Measurements from ENCODE around the gene NEAT1.

NEAT1 gene

DNA sequence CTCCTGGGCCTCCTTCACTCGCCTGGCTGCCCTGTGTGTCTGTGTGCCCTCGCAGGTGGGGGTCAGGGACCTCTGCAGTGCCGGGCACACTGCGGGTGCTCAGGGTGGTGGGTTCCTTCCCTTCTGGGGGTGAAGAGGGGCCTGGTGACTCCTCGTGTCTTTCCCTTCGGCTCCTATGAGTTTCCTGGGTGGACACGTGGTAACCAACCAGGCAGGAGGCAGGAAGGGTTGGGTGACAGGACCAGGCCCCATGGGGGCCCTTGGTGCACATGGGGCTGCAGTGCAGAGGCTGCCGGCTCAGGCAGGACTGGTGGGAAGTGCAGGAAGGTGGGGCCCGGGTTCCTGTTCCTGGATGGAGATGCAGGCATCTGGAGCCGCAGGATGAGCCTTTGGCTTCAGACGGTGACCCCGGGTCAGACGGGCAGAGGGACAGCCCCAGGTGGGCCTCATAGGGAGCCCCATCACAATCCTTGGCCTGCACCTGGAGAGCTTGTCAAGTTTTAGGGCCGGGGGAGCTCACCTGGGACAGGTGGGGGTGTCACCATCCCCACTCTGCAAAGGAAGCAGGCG, 26.6 kb upstream of the NEAT1 start:
- DNase-seq (ENCODE audit: low read depth, low spot score) = no peak
- Histone ChIP-seq H3K4me1 (ENCODE audit: insufficient read depth, insufficient read length) (peaks cover 37% of the 10 kb centered on the region), H3K9me3 (ENCODE audit: insufficient read depth, low read length) (no peaks in the 10 kb centered on the region), H3K4me3 (ENCODE audit: insufficient read length, low read depth) (no peak overlapping the region), H3K27me3 (ENCODE audit: insufficient read depth, insufficient read length) (no peaks in the 10 kb centered on the region), H3K9ac (ENCODE audit: insufficient read length, low read depth) (no peak overlapping the region), H3K36me3 (ENCODE audit: insufficient read depth, insufficient read length, low read length) (peaks cover 89% of the 10 kb centered on the region)
- no peak for TF ChIP-seq YY1 (IDR thresholded peaks at IDR 0.05; ENCODE audit: insufficient read depth, insufficient read length)
- TF ChIP-seq ZNF274 (IDR thresholded peaks at IDR 0.05; ENCODE audit: low read depth, low read length) = no peak
- no peak for TF ChIP-seq SUZ12 (IDR thresholded peaks at IDR 0.05; ENCODE audit: extremely low read depth, insufficient read depth, insufficient read length)

GRCh38 chr11:65396769-65397745, 25.5 kb upstream of the NEAT1 start:
- DNase-seq (ENCODE audit: low read depth, low spot score) = no peak
- Histone ChIP-seq H3K4me1 (ENCODE audit: insufficient read depth, insufficient read length) (peaks cover 33% of the 10 kb centered on the region), H3K36me3 (ENCODE audit: insufficient read depth, insufficient read length, low read length) (peaks cover 88% of the 10 kb centered on the region), H3K9me3 (ENCODE audit: insufficient read depth, low read length) (no peaks in the 10 kb centered on the region), H3K27me3 (ENCODE audit: insufficient read depth, insufficient read length) (no peaks in the 10 kb centered on the region), H3K9ac (ENCODE audit: insufficient read length, low read depth) (no peak overlapping the region), H3K4me3 (ENCODE audit: insufficient read length, low read depth) (no peak overlapping the region)
- TF ChIP-seq ZNF274 (IDR thresholded peaks at IDR 0.05; ENCODE audit: low read depth, low read length) = no peak
- TF ChIP-seq YY1 (IDR thresholded peaks at IDR 0.05; ENCODE audit: insufficient read depth, insufficient read length) = no peak
- TF ChIP-seq SUZ12 (IDR thresholded peaks at IDR 0.05; ENCODE audit: extremely low read depth, insufficient read depth, insufficient read length) = no peak

- H3K36me3 ChIP-seq (ENCODE audit: insufficient read depth, insufficient read length, low read length) = peaks cover 86% of the 10 kb centered on the region
- TF ChIP-seq ZNF274 (IDR thresholded peaks at IDR 0.05; ENCODE audit: low read depth, low read length) (no peak), SUZ12 (IDR thresholded peaks at IDR 0.05; ENCODE audit: extremely low read depth, insufficient read depth, insufficient read length) (no peak), YY1 (IDR thresholded peaks at IDR 0.05; ENCODE audit: insufficient read depth, insufficient read length) (no peak)
- no peak overlapping the region for H3K9ac ChIP-seq (ENCODE audit: insufficient read length, low read depth)
- DNase-seq (ENCODE audit: low read depth, low spot score) = no peak
- H3K4me3 ChIP-seq (ENCODE audit: insufficient read length, low read depth) = no peak overlapping the region
- H3K4me1 ChIP-seq (ENCODE audit: insufficient read depth, insufficient read length) = peaks cover 22% of the 10 kb centered on the region
- H3K27me3 ChIP-seq (ENCODE audit: insufficient read depth, insufficient read length) = no peaks in the 10 kb centered on the region
- H3K9me3 ChIP-seq (ENCODE audit: insufficient read depth, low read length) = no peaks in the 10 kb centered on the region
These were observed 24.2 kb upstream of the NEAT1 start for GRCh38 chr11:65398362-65398910.

DNA sequence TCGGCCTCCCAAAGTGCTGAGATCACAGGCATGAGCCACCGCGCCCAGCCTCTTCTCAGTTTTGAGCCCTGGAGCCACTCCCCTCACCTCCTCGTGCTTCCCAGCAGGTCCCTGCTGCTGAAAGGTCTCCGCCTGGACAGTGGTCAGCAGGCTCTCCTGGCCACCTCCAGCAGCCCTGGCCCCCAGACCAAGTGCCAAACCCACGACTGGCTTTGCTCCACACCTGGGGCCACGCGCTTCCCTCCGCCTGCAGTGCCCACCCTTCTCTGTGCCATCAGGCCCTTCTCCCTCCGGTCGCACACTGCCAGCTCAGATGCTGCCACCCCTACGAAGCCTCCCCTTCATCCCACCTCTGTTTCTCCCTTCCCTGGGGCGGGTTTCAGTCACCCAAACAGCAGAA, 23.3 kb upstream of the NEAT1 start:
- H3K4me3 ChIP-seq (ENCODE audit: insufficient read length, low read depth) = no peak overlapping the region
- peaks cover 86% of the 10 kb centered on the region for H3K36me3 ChIP-seq (ENCODE audit: insufficient read depth, insufficient read length, low read length)
- H3K9ac ChIP-seq (ENCODE audit: insufficient read length, low read depth) = no peak overlapping the region
- no peak for DNase-seq (ENCODE audit: low read depth, low spot score)
- no peaks in the 10 kb centered on the region for H3K27me3 ChIP-seq (ENCODE audit: insufficient read depth, insufficient read length)
- H3K4me1 ChIP-seq (ENCODE audit: insufficient read depth, insufficient read length) = peaks cover 15% of the 10 kb centered on the region
- TF ChIP-seq YY1 (IDR thresholded peaks at IDR 0.05; ENCODE audit: insufficient read depth, insufficient read length) (no peak), SUZ12 (IDR thresholded peaks at IDR 0.05; ENCODE audit: extremely low read depth, insufficient read depth, insufficient read length) (no peak), ZNF274 (IDR thresholded peaks at IDR 0.05; ENCODE audit: low read depth, low read length) (no peak)
- no peaks in the 10 kb centered on the region for H3K9me3 ChIP-seq (ENCODE audit: insufficient read depth, low read length)

GRCh38 chr11:65399845-65400244, 22.8 kb upstream of the NEAT1 start:
- no peak for DNase-seq (ENCODE audit: low read depth, low spot score)
- TF ChIP-seq SUZ12 (IDR thresholded peaks at IDR 0.05; ENCODE audit: extremely low read depth, insufficient read depth, insufficient read length) (no peak), ZNF274 (IDR thresholded peaks at IDR 0.05; ENCODE audit: low read depth, low read length) (no peak), YY1 (IDR thresholded peaks at IDR 0.05; ENCODE audit: insufficient read depth, insufficient read length) (no peak)
- H3K4me3 ChIP-seq (ENCODE audit: insufficient read length, low read depth) = no peak overlapping the region
- H3K36me3 ChIP-seq (ENCODE audit: insufficient read depth, insufficient read length, low read length) = peaks cover 86% of the 10 kb centered on the region
- H3K4me1 ChIP-seq (ENCODE audit: insufficient read depth, insufficient read length) = peaks cover 15% of the 10 kb centered on the region
- peak overlapping the region; percentile 50 for H3K9ac ChIP-seq (ENCODE audit: insufficient read length, low read depth)
- H3K27me3 ChIP-seq (ENCODE audit: insufficient read depth, insufficient read length) = no peaks in the 10 kb centered on the region
- H3K9me3 ChIP-seq (ENCODE audit: insufficient read depth, low read length) = no peaks in the 10 kb centered on the region

DNA sequence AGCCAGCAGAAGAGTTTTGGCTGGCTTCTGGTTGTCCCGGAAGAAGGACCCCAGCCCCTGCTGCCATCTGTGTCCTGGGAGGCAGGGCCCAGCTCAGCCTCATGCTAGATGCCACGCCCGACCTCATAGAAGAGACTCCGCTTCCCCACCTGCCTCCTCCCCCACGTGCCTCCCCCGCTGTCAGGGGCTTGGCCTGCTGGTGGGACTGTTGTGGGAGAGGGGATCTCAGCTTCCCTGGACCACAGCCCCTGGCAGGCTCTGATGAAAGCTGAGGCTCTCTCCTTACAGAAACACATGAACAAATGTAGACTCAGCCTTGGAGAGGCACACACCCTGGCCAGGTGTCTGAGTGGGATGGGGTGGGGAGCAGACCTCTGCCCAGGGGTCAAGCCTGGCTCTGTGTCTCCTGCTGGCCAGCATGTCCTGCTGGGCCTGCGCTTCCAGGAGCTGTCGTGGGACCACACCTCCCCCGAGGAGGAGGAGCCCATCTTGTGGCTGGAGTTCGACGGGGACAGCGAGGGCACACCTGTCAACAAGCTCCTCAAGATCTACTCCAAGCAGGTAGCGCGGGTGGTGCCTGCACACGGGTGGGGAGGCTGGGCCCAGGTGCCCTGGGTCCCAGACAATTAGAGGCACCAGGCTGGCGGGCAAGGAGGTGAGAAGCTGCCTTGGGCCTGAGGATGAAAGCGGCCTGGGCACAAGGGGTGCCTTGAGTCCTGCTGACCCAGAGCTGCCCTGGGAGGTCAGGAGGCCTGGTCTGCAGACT, 22.1 kb upstream of the NEAT1 start:
- H3K9ac ChIP-seq (ENCODE audit: insufficient read length, low read depth) = peak overlapping the region; percentile 50
- TF ChIP-seq ZNF274 (IDR thresholded peaks at IDR 0.05; ENCODE audit: low read depth, low read length) = no peak
- TF ChIP-seq SUZ12 (IDR thresholded peaks at IDR 0.05; ENCODE audit: extremely low read depth, insufficient read depth, insufficient read length) = no peak
- TF ChIP-seq YY1 (IDR thresholded peaks at IDR 0.05; ENCODE audit: insufficient read depth, insufficient read length) = no peak

More for the DNA sequence above, 22.1 kb upstream of the NEAT1 start:
- no peaks in the 10 kb centered on the region for H3K27me3 ChIP-seq (ENCODE audit: insufficient read depth, insufficient read length)
- no peaks in the 10 kb centered on the region for H3K9me3 ChIP-seq (ENCODE audit: insufficient read depth, low read length)
- peaks cover 15% of the 10 kb centered on the region for H3K4me1 ChIP-seq (ENCODE audit: insufficient read depth, insufficient read length)
- H3K36me3 ChIP-seq (ENCODE audit: insufficient read depth, insufficient read length, low read length) = peaks cover 86% of the 10 kb centered on the region
- DNase-seq (ENCODE audit: low read depth, low spot score) = no peak
- H3K4me3 ChIP-seq (ENCODE audit: insufficient read length, low read depth) = no peak overlapping the region
